ENCODE measurements around the gene RNU6-9.
A peak's percentile ranks its signal among the peaks of the same experiment; 100 is the strongest.
"Not testable (repeated sequence)": the region's sequence is repeated elsewhere in the genome, so short reads cannot be mapped to it uniquely, and the experiment has no call there.

RNU6-9 gene

GRCh38 chr19:892894-893689, at the start of gene RNU6-9, which contains the start of gene MED16:
Gene RNU6-9 (plus strand): TSS chr19:893484.
Gene MED16 (minus strand): TSS chr19:893187. CDS start chr19:891131, 2,056 bp downstream.
- DNase-seq (ENCODE audit: low spot score) = peak; percentile 95

GRCh38 chr19:843836-844545, 49.3 kb upstream of the RNU6-9 start:
- no peak for DNase-seq (ENCODE audit: low spot score)

GRCh38 chr19:844546-844971, 48.7 kb upstream of the RNU6-9 start:
- DNase-seq (ENCODE audit: low spot score) = no peak

- DNase-seq (ENCODE audit: low spot score) = no peak
Observed at GRCh38 chr19:845707-846521, 47.4 kb upstream of the RNU6-9 start.

- DNase-seq (ENCODE audit: low spot score) = no peak
Observed at GRCh38 chr19:848386-848921, 44.8 kb upstream of the RNU6-9 start.

GRCh38 chr19:849195-849594, 44.1 kb upstream of the RNU6-9 start:
- not testable (repeated sequence) for DNase-seq (ENCODE audit: low spot score)

- peak; percentile 65 for DNase-seq (ENCODE audit: low spot score)
Observed at GRCh38 chr19:850221-850978, 42.9 kb upstream of the RNU6-9 start.

- no peak for DNase-seq (ENCODE audit: low spot score)
Observed at GRCh38 chr19:850979-851335, 42.3 kb upstream of the RNU6-9 start.

GRCh38 chr19:852136-853013, 40.9 kb upstream of the RNU6-9 start, which contains the start of gene ELANE:
Gene ELANE (plus strand): TSS chr19:852303. CDS start chr19:852329, 26 bp downstream.
- DNase-seq (ENCODE audit: low spot score) = no peak

GRCh38 chr19:853014-853585, 40.2 kb upstream of the RNU6-9 start:
- no peak for DNase-seq (ENCODE audit: low spot score)

GRCh38 chr19:853614-854220, 39.6 kb upstream of the RNU6-9 start:
- not testable (repeated sequence) for DNase-seq (ENCODE audit: low spot score)

GRCh38 chr19:854549-854948, 38.7 kb upstream of the RNU6-9 start:
- DNase-seq (ENCODE audit: low spot score) = no peak

GRCh38 chr19:855142-855541, 38.1 kb upstream of the RNU6-9 start:
- DNase-seq (ENCODE audit: low spot score) = no peak

GRCh38 chr19:855566-856120, 37.6 kb upstream of the RNU6-9 start:
- DNase-seq (ENCODE audit: low spot score) = no peak

GRCh38 chr19:858284-858683, 35.0 kb upstream of the RNU6-9 start:
- DNase-seq (ENCODE audit: low spot score) = no peak

GRCh38 chr19:858868-859843, 34.1 kb upstream of the RNU6-9 start, which contains the start of gene CFD:
Gene CFD (plus strand): TSS chr19:859664. CDS start chr19:859690, 26 bp downstream.
- no peak for DNase-seq (ENCODE audit: low spot score)

GRCh38 chr19:861141-861755, 32.0 kb upstream of the RNU6-9 start:
- DNase-seq (ENCODE audit: low spot score) = no peak
